DND-41 (cell line): Measurements from ENCODE around the gene PCDHB10.
"Not testable (repeated sequence)": the region's sequence is repeated elsewhere in the genome, so short reads cannot be mapped to it uniquely, and the experiment has no call there.

ENCODE experiments used
- CTCF ChIP-seq: IDR thresholded peaks from 2 replicates; pipeline ENCODE4 v1.5.1; 2012; ENCODE audit warnings: borderline replicate concordance, low read length, moderate library complexity, mild to moderate bottlenecking; ENCODE audit not compliant: poor library complexity, severe bottlenecking; ENCODE audit errors: extremely low read depth
- EZH2 ChIP-seq: IDR thresholded peaks from 3 replicates; pipeline ENCODE4 v1.6.1; 2012; ENCODE audit warnings: borderline replicate concordance, low read depth, mild to moderate bottlenecking, moderate library complexity, low read length, inconsistent platforms; ENCODE audit not compliant: severe bottlenecking

GRCh38 chr5:141210281-141210680 lies 18.1 kb downstream of the PCDHB10 start:
- TF ChIP-seq CTCF, EZH2: not testable (repeated sequence)
